HG02840 (cell line): Measurements from ENCODE around the gene MYH16.
"Not testable (repeated sequence)": the region's sequence is repeated elsewhere in the genome, so short reads cannot be mapped to it uniquely, and the experiment has no call there.

Experiments
- ATAC-seq: cut with Tn5 transposase; IDR thresholded peaks from one replicate; pipeline ENCODE4 v1.9.1; 2021; ENCODE audit warnings: mild to moderate bottlenecking, moderate library complexity, moderate number of reproducible peaks; ENCODE audit not compliant: unreplicated experiment, low FRiP score

The MYH16 gene

GRCh38 chr7:99340659-99341058 lies 68.0 kb downstream of the MYH16 start:
- no peak for ATAC-seq

DNA sequence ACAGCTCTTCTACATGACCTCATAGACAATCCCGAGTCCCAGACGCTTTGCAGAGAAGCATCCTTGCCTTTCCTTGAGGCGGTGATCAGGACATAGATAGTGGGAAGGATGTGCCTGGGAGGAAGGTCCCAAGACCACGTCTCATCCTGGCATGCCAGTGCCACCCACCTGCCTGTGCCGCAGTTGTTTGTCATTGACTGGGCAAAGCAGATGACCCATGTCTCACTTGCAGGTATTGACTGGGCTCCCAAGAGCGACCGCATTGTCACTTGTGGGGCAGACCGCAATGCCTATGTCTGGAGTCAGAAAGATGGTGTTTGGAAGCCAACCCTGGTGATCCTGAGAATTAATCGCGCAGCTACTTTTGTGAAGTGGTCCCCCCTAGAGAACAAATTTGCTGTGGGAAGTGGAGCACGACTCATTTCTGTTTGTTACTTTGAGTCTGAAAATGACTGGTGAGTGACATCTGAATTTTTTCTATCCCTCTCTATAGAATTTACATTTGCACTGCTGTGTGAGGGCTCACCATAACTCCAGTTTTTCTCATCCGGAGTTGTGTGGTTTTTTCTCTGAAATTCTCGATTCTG lies 71.5 kb downstream of the MYH16 start:
- no peak for ATAC-seq

DNA sequence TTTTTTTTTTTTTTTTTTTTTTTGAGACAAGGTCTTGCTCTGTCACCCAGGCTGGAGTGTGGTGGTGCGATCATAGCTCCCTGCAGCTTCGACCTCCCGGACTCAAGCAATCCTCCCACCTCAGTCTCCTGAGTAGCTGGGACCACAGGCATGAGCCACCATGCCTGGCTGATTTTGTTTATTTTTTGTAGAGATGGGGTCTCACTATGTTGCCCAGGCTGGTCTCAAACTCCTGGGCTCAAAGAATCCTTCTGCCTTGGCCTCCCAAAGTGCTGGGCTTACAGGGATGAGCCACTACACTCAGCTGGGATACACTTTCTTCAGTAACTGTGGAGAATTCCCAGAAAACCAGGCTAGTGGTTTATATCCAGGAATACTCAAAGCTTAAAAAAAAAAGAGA lies 78.0 kb downstream of the MYH16 start:
- not testable (repeated sequence) for ATAC-seq

DNA sequence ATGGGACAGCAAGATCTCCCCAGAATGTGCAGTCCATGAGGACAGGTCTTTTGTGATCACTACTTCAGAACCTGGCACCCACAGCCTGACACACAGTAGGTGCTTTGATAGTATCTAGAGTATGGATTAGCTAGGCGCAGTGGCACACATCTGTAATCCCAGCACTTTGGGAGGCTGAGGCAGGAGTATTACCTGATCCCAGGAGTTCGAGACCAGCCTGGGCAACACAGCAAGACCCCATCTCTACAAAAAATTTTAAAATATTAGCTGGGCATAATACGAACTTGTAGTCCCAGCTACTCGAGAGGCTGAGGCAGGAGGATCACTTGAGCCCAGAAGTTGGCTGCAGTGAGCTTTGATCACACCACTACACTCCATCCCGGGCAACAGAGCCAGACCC lies 79.6 kb downstream of the MYH16 start:
- no peak for ATAC-seq

- ATAC-seq = no peak
Observed at GRCh38 chr7:99355098-99355497, 82.5 kb downstream of the MYH16 start.

DNA sequence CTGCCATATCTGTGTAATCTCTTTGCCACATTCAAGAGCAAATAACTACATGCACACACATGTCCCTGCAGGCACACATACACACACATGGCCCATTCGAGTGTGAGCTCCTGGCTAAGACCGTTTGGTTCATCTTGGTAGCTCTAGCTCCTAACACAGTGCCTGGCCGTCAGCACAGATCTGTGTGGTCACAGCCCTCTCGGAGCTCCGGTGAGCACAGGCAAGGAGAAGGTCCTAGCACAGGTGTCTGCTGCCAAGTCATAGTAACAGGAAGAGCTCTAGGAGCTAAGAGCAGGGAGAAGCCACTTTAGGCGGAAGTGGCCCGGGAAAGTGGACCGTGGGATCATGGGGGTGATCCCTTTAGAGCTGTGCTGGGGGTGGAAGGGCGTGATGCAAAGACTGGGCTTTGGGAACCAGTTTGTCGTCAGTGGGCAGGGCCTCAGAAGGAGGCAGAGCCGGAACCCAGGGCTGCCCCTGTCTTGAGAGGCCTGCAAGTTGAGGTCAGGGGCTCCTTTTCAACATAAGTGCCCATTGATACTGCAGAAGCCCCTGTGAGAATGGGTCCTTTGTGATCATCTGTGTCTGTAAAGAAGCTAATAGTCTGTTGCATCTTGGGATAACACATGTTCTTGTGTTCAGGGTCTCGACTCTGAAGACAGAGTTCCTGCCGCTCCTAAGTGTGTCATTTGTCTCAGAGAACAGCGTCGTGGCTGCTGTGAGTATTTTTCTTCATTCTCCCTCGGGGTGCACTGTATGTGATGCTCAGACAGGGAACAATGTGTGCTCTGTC lies 85.3 kb downstream of the MYH16 start:
- no peak for ATAC-seq

DNA sequence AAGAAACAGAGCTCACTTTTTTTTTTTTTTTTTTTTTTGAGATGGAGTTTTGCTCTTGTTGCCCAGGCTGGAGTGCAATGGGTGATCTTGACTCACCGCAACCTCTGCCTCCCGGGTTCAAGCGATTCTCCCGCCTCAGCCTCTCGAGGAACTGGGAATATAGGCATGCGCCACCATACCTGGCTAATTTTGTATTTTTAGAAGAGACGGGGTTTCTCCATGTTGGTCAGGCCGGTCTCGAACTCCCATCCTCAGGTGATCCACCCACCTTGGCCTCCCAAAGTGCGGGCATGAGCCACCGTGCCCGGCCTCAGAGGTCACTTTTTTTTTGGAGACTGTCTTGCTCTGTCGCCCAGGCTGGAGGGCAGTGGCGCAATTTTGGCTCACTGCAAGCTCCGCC lies 85.9 kb downstream of the MYH16 start:
- not testable (repeated sequence) for ATAC-seq

DNA sequence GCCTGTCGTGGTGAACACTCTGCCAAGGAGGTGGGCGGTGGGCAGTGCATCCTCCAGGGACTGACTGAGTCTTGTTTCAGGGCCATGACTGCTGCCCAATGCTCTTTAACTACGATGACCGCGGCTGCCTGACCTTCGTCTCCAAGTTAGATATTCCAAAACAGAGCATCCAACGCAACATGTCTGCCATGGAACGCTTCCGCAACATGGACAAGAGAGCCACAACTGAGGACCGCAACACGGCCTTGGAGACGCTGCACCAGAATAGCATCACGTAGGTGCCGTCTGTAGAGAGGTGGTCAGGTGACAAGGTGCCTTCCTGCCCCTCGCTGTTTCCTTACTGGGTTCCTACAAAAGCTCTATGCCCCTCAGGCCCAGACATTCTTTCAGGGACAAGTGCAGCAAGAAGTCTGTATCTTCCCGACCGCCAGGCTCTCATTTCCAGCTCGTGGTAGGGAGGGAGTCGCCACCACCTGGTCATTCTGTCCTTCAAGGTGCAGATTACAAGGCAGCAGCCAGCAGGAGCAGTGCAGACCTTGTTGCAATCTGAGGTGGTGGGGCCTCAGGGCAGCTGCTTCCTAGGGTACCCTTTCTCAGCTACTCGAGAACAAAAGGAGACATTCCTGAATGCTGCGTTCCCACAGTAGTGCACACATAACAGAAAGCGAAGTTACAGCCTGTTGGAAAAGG lies 87.0 kb downstream of the MYH16 start:
- no peak for ATAC-seq
